ENCODE data around the gene GTF3A.
A peak's percentile ranks its signal among the peaks of the same experiment; 100 is the strongest.

GTF3A gene

DNA sequence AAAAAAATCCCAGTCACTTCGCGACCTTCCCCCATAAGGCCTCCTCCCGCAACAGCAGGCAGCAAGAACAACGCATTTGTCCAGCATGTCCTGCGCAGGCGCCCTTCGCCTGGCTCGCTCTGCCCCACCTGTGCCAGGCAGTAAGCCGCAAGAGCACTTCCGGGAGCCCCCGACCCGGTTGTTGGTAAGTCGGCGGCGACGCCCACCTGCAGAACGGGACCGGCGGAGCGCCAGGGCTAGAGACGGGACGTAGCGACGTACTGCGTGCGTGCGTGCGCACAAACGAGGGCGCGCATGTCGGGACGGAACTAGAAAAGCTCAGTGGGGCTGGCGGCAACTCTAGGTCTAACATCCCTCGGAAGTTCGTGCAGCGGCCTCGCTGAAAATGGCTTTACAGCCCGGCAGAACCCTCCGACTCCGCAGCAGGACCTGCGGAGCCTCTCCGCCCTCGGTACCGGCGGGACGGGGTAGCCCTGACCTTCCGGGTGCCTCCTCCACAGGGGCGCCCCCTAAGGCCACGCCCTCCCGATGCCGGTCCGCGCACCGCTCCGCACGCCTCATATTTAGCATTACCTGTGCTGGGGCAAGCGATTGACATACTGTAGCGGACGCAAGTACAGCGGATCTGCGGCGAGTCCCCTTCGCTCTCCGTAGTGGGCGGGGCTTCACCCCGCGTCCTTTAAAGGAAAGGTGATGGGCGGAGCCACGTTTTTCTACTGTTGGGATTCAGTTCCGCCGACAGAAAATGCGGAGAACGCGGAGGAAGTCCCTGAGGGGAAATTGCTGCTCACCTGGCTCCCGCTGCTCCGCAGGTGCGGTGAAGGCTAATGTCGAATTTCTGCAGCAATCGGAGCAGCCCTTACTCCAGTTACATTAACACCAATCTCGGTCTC lies 25.8 kb downstream of the GTF3A start, which contains the start of gene MTIF3:
Gene MTIF3 (minus strand): TSS at position 629 of the 893 bp plus-strand sequence. CDS start 10,116 bp downstream, outside the sequence.
- TF ChIP-seq CTCF (IDR thresholded peaks at IDR 0.05; ENCODE audit: insufficient read depth, low read length, poor library complexity, severe bottlenecking), result no peak
- peak; percentile 98 for DNase-seq (ENCODE audit: extremely low read depth, insufficient read length)
- peak within 1 kb of the TSS; percentile 79 for H3K4me3 ChIP-seq (replicated peaks; ENCODE audit: low read depth, low read length)
- H3K27me3 ChIP-seq (replicated peaks; ENCODE audit: control insufficient read depth, insufficient read depth, low read length), result no peaks in the 10 kb centered on the region
- peaks cover 2% of the 10 kb centered on the region for H3K36me3 ChIP-seq (ENCODE audit: control insufficient read depth, insufficient read depth, low read length)

GRCh38 chr13:27450921-27451471 lies 26.6 kb downstream of the GTF3A start:
- Histone ChIP-seq H3K36me3 (ENCODE audit: control insufficient read depth, insufficient read depth, low read length) (no peaks in the 10 kb centered on the region), H3K27me3 (replicated peaks; ENCODE audit: control insufficient read depth, insufficient read depth, low read length) (no peaks in the 10 kb centered on the region), H3K4me3 (replicated peaks; ENCODE audit: low read depth, low read length) (peak overlapping the region; percentile 79)
- DNase-seq (ENCODE audit: extremely low read depth, insufficient read length), result no peak
- TF ChIP-seq CTCF (IDR thresholded peaks at IDR 0.05; ENCODE audit: insufficient read depth, low read length, poor library complexity, severe bottlenecking), result no peak

- Histone ChIP-seq H3K4me3 (replicated peaks; ENCODE audit: low read depth, low read length) (peak overlapping the region; percentile 38), H3K27me3 (replicated peaks; ENCODE audit: control insufficient read depth, insufficient read depth, low read length) (no peaks in the 10 kb centered on the region), H3K36me3 (ENCODE audit: control insufficient read depth, insufficient read depth, low read length) (no peaks in the 10 kb centered on the region)
- peak; percentile 44 for DNase-seq (ENCODE audit: extremely low read depth, insufficient read length)
- TF ChIP-seq CTCF (IDR thresholded peaks at IDR 0.05; ENCODE audit: insufficient read depth, low read length, poor library complexity, severe bottlenecking), result no peak
Measured at GRCh38 chr13:27455331-27455855, 31.0 kb downstream of the GTF3A start.

GRCh38 chr13:27461940-27462584 lies 37.6 kb downstream of the GTF3A start:
- Histone ChIP-seq H3K36me3 (ENCODE audit: control insufficient read depth, insufficient read depth, low read length) (no peaks in the 10 kb centered on the region), H3K27me3 (replicated peaks; ENCODE audit: control insufficient read depth, insufficient read depth, low read length) (no peaks in the 10 kb centered on the region), H3K4me3 (replicated peaks; ENCODE audit: low read depth, low read length) (no peak overlapping the region)
- TF ChIP-seq CTCF (IDR thresholded peaks at IDR 0.05; ENCODE audit: insufficient read depth, low read length, poor library complexity, severe bottlenecking), result no peak
- DNase-seq (ENCODE audit: extremely low read depth, insufficient read length), result no peak

DNA sequence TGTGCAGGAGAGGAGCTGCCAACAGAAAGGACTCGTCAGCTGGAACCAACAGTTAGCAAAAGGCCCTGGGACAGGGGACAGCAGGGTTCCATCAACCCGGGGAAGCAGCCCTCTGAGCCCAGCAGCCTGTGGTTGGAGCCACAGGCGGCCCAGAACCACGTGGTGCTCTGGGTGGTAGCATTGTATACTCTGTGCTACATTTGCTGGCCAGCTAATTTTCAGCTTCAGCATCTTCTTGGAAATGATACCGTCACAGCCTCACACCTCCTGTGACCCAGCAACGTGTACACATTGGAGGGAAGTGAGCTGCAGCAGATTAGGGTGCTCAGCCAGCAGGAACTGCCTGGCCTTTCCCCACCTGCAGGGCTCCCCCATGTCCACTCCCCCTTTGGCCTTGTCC lies 39.1 kb downstream of the GTF3A start:
- DNase-seq (ENCODE audit: extremely low read depth, insufficient read length), result no peak
- Histone ChIP-seq H3K4me3 (replicated peaks; ENCODE audit: low read depth, low read length) (no peak overlapping the region), H3K27me3 (replicated peaks; ENCODE audit: control insufficient read depth, insufficient read depth, low read length) (no peaks in the 10 kb centered on the region), H3K36me3 (ENCODE audit: control insufficient read depth, insufficient read depth, low read length) (no peaks in the 10 kb centered on the region)
- no peak for TF ChIP-seq CTCF (IDR thresholded peaks at IDR 0.05; ENCODE audit: insufficient read depth, low read length, poor library complexity, severe bottlenecking)

Measured in GM06990 (cell line).